ENCODE results near the gene TMEM9B. TPM values are rescaled to one million over a fixed set of nuclear protein-coding genes. Genes with fewer than 3 reads are reported as not detected.

The TMEM9B gene
- polyA plus RNA-seq, 1 experiment: 24.6 TPM

GRCh38 chr11:8917157-8917825, 47.0 kb downstream of the TMEM9B start:
- H3K27me3 ChIP-seq (ENCODE audit: control insufficient read depth, insufficient read depth, low read length): no peaks in the 10 kb centered on the region
- DNase-seq (ENCODE audit: low read depth): peak; percentile 69
- POLR2A ChIA-PET: interaction anchor here (0.7 kb wide), 1 partner anchor 131 kb away, joined by 3 read pairs; no protein-coding TSS in a partner anchor
- peaks cover 5% of the 10 kb centered on the region for H3K36me3 ChIP-seq (ENCODE audit: control insufficient read depth, insufficient read depth, low read length)
- no peak for TF ChIP-seq CTCF (IDR thresholded peaks at IDR 0.05; ENCODE audit: insufficient read depth, low read depth, low read length)
- CTCF ChIA-PET: interaction anchor here (0.8 to 2.3 kb wide), 4 partner anchors 12 to 198 kb away, joined by 3 to 11 read pairs (median 5); no protein-coding TSS in a partner anchor
- H3K4me3 ChIP-seq (ENCODE audit: low read depth, low read length): no peak overlapping the region

- Histone ChIP-seq H3K4me3 (ENCODE audit: low read depth, low read length) (no peak overlapping the region), H3K36me3 (ENCODE audit: control insufficient read depth, insufficient read depth, low read length) (peaks cover 2% of the 10 kb centered on the region), H3K27me3 (ENCODE audit: control insufficient read depth, insufficient read depth, low read length) (no peaks in the 10 kb centered on the region)
- ChIA-PET POLR2A (no interaction called here), CTCF (interaction anchor here (0.7 to 2.6 kb wide), 13 partner anchors 9 to 223 kb away, joined by 3 to 49 read pairs (median 5); no protein-coding TSS in a partner anchor)
- no peak for DNase-seq (ENCODE audit: low read depth)
- no peak for TF ChIP-seq CTCF (IDR thresholded peaks at IDR 0.05; ENCODE audit: insufficient read depth, low read depth, low read length)
Measured at GRCh38 chr11:8914661-8915018, 49.6 kb downstream of the TMEM9B start.

GRCh38 chr11:8913961-8914660, 50.1 kb downstream of the TMEM9B start:
- Histone ChIP-seq H3K36me3 (ENCODE audit: control insufficient read depth, insufficient read depth, low read length) (peaks cover 2% of the 10 kb centered on the region), H3K27me3 (ENCODE audit: control insufficient read depth, insufficient read depth, low read length) (no peaks in the 10 kb centered on the region), H3K4me3 (ENCODE audit: low read depth, low read length) (peak overlapping the region; percentile 11; the same call in 1 of the 2 replicates)
- ChIA-PET CTCF (interaction anchor here (0.6 to 2.6 kb wide), 13 partner anchors 9 to 224 kb away, joined by 3 to 49 read pairs (median 5); no protein-coding TSS in a partner anchor), POLR2A (no interaction called here)
- DNase-seq (ENCODE audit: low read depth): no peak
- peak; percentile 76 for TF ChIP-seq CTCF (IDR thresholded peaks at IDR 0.05; ENCODE audit: insufficient read depth, low read depth, low read length)

- ChIA-PET POLR2A (interaction anchor here (0.5 to 1.4 kb wide), 5 partner anchors 39 to 1016 kb away, joined by 3 to 13 read pairs (median 10); a partner anchor contains a TSS), CTCF (interaction anchor here (0.8 to 1.8 kb wide), 7 partner anchors 13 to 101 kb away, joined by 3 to 8 read pairs (median 4); partner anchors contain the start of gene TMEM9B)
- Histone ChIP-seq H3K36me3 (ENCODE audit: control insufficient read depth, insufficient read depth, low read length) (no peaks in the 10 kb centered on the region; the same call in 1 of the 2 replicates), H3K27me3 (ENCODE audit: control insufficient read depth, insufficient read depth, low read length) (no peaks in the 10 kb centered on the region), H3K4me3 (ENCODE audit: low read depth, low read length) (peak within 1 kb of the TSS; percentile 71)
- 0 out of 2 replicates have a peak, but pooled peaks have one; percentile 3 for TF ChIP-seq CTCF (IDR thresholded peaks at IDR 0.05; ENCODE audit: insufficient read depth, low read depth, low read length)
- peak; percentile 54 for DNase-seq (ENCODE audit: low read depth)
Measured at GRCh38 chr11:8911029-8911823, 53.0 kb downstream of the TMEM9B start, which contains the start of gene AKIP1. Gene AKIP1 (plus strand): TSS chr11:8911189. CDS start chr11:8911450, 261 bp downstream.

Measured in BJ (cell line).